IMR-90 (cell line): ENCODE data around the gene AFMID. TPM values are rescaled to one million over a fixed set of nuclear protein-coding genes. Genes with fewer than 3 reads are reported as not detected.

Source experiments
- ATAC-seq: fragments of 200-7000 bp; cut with Tn5 transposase; 2 replicates; pipeline ENCODE4 v1.9.1; 2020; ENCODE audit warnings: low read depth, mild to moderate bottlenecking, moderate library complexity
- BruUV-seq: library from RNA; stranded (reverse); fragments of 400-500 nt; replicated peaks from 2 replicates; lab custom pipeline; 2021; lab: Mats Ljungman, UMichigan
- CTCF ChIA-PET: fragments of 300-600 bp; formaldehyde crosslinking; extraction: SDS; loops from one replicate; lab custom pipeline; 2021; ENCODE audit warnings: antibody characterized with exemption; lab: Yijun Ruan, JAX
- POLR2A ChIA-PET: fragments of 300-600 bp; sonication (Branson Sonifier 250); formaldehyde crosslinking; loops from one replicate; lab custom pipeline; 2022; ENCODE audit warnings: antibody characterized with exemption; ENCODE audit not compliant: unreplicated experiment; lab: Charles Lee
- DNase-seq: peaks from one replicate; pipeline ENCODE4 v3.0.0; 2013
- H2AFZ ChIP-seq: replicated peaks from 2 replicates; pipeline ENCODE3; 2013; ENCODE audit warnings: low read length, mild to moderate bottlenecking; ENCODE audit not compliant: poor library complexity
- H2AK5ac ChIP-seq: 2 replicates; pipeline ENCODE4 v1.6.1; 2013; ENCODE audit warnings: low read depth, low read length, inconsistent platforms
- H2AK9ac ChIP-seq: replicated peaks from 2 replicates; pipeline ENCODE3; 2013; ENCODE audit warnings: mild to moderate bottlenecking, low read depth, low read length, moderate library complexity; ENCODE audit not compliant: poor library complexity
- H2BK120ac ChIP-seq: 2 replicates; pipeline ENCODE4 v1.6.1; 2013; ENCODE audit warnings: low read depth, low read length, inconsistent platforms
- H2BK15ac ChIP-seq: 3 replicates; pipeline ENCODE4 v1.6.1; 2013; ENCODE audit warnings: low read depth, low read length, inconsistent platforms
- H2BK20ac ChIP-seq: 2 replicates; pipeline ENCODE4 v1.6.1; 2013; ENCODE audit warnings: low read depth, mild to moderate bottlenecking, inconsistent platforms, low read length, moderate library complexity
- H2BK5ac ChIP-seq: 2 replicates; pipeline ENCODE4 v1.6.1; 2013; ENCODE audit warnings: mild to moderate bottlenecking, low read depth, low read length, inconsistent platforms; ENCODE audit not compliant: poor library complexity, severe bottlenecking
- H3K14ac ChIP-seq: replicated peaks from 2 replicates; pipeline ENCODE4 v1.6.1; 2013; ENCODE audit warnings: low read depth, low read length, inconsistent platforms
- H3K18ac ChIP-seq: 2 replicates; pipeline ENCODE4 v1.6.1; 2013; ENCODE audit warnings: low read depth, low read length, control low read depth
- H3K23ac ChIP-seq: 2 replicates; pipeline ENCODE4 v1.6.1; 2013; ENCODE audit warnings: low read depth, low read length, inconsistent platforms
- H3K27ac ChIP-seq: 2 replicates; pipeline ENCODE4 v1.5.1; 2013; ENCODE audit warnings: mild to moderate bottlenecking, control low read depth, low read length; ENCODE audit not compliant: insufficient read depth
- H3K27me3 ChIP-seq: 2 replicates; pipeline ENCODE4 v1.6.1; 2013; ENCODE audit warnings: low read length; ENCODE audit not compliant: control insufficient read depth, insufficient read depth
- H3K36me3 ChIP-seq: 2 replicates; pipeline ENCODE4 v1.6.1; 2013; ENCODE audit warnings: low read length, mixed read lengths; ENCODE audit not compliant: control insufficient read depth, insufficient read depth
- H3K4ac ChIP-seq: 2 replicates; pipeline ENCODE4 v1.6.1; 2013; ENCODE audit warnings: low read depth, low read length, inconsistent platforms
- H3K4me1 ChIP-seq: 2 replicates; pipeline ENCODE4 v1.6.1; 2013; ENCODE audit warnings: low read length, mixed read lengths; ENCODE audit not compliant: control insufficient read depth, insufficient read depth
- H3K4me2 ChIP-seq: 2 replicates; pipeline ENCODE4 v1.6.1; 2013; ENCODE audit warnings: low read depth, mild to moderate bottlenecking, control low read depth, low read length, moderate library complexity
- H3K4me3 ChIP-seq: 2 replicates; pipeline ENCODE4 v1.5.1; 2013; ENCODE audit warnings: low read depth, mild to moderate bottlenecking, control low read depth, low read length, moderate library complexity; ENCODE audit not compliant: insufficient read depth
- H3K56ac ChIP-seq: 2 replicates; pipeline ENCODE4 v1.6.1; 2013; ENCODE audit warnings: low read length, inconsistent platforms; ENCODE audit not compliant: insufficient read depth; ENCODE audit errors: extremely low read depth
- H3K79me1 ChIP-seq, 2 experiments: 2 replicates each; pipeline ENCODE4 v1.6.1; 2013; ENCODE audit warnings: low read length in 2 of 2, inconsistent platforms in 1 of 2, low read depth in 1 of 2
- H3K9ac ChIP-seq: 2 replicates; pipeline ENCODE4 v1.6.1; 2013; ENCODE audit warnings: low read depth, low read length, control low read depth
- H3K9me1 ChIP-seq: 2 replicates; pipeline ENCODE4 v1.6.1; 2013; ENCODE audit warnings: low read length, inconsistent platforms; ENCODE audit not compliant: insufficient read depth
- H3K9me3 ChIP-seq: 2 replicates; pipeline ENCODE4 v1.6.1; 2013; ENCODE audit warnings: low read length; ENCODE audit not compliant: control insufficient read depth, insufficient read depth
- H4K20me1 ChIP-seq: 2 replicates; pipeline ENCODE4 v1.6.1; 2013; ENCODE audit warnings: low read length, inconsistent platforms; ENCODE audit not compliant: insufficient read depth
- H4K5ac ChIP-seq: 2 replicates; pipeline ENCODE4 v1.6.1; 2013; ENCODE audit warnings: mild to moderate bottlenecking, low read depth, low read length, control low read depth
- H4K8ac ChIP-seq, 2 experiments: 2 replicates each; pipeline ENCODE4 v1.6.1; 2013; ENCODE audit warnings: low read depth in 2 of 2, low read length in 2 of 2, control low read depth in 1 of 2, inconsistent platforms in 1 of 2
- H4K91ac ChIP-seq: 2 replicates; pipeline ENCODE4 v1.6.1; 2013; ENCODE audit warnings: low read depth, low read length, inconsistent platforms; ENCODE audit not compliant: insufficient read depth
- BHLHE40 ChIP-seq: fragments of 150-350 bp; IDR thresholded peaks from 2 replicates; pipeline ENCODE4 v1.6.1; 2016; ENCODE audit warnings: mild to moderate bottlenecking, low read depth, low read length
- CEBPB ChIP-seq: IDR thresholded peaks from 2 replicates; pipeline ENCODE4 v1.6.1; 2012; ENCODE audit warnings: low read depth, low read length, improper control_type of control experiment
- CHD1 ChIP-seq: IDR thresholded peaks from 2 replicates; pipeline ENCODE4 v1.6.1; 2012; ENCODE audit warnings: low read depth, low read length, improper control_type of control experiment
- CTCF ChIP-seq: conservative IDR thresholded peaks from 2 replicates; pipeline ENCODE4 v1.5.1; 2012; ENCODE audit warnings: mild to moderate bottlenecking, low read depth, low read length, improper control_type of control experiment
- ELK1 ChIP-seq: fragments of 150-350 bp; IDR thresholded peaks from 2 replicates; pipeline ENCODE4 v1.6.1; 2016; ENCODE audit warnings: low read depth, mild to moderate bottlenecking, low read length, moderate library complexity, borderline replicate concordance
- FOS ChIP-seq: fragments of 150-350 bp; IDR thresholded peaks from 2 replicates; pipeline ENCODE4 v1.6.1; 2016; ENCODE audit warnings: low read depth, low read length
- MAFK ChIP-seq: IDR thresholded peaks from 2 replicates; pipeline ENCODE4 v1.6.1; 2012; ENCODE audit warnings: low read depth, low read length, improper control_type of control experiment
- MAZ ChIP-seq: IDR thresholded peaks from 2 replicates; pipeline ENCODE4 v1.6.1; 2012; ENCODE audit warnings: low read depth, mild to moderate bottlenecking, low read length, improper control_type of control experiment, moderate library complexity, borderline replicate concordance
- MXI1 ChIP-seq: IDR thresholded peaks from 2 replicates; pipeline ENCODE4 v1.6.1; 2012; ENCODE audit warnings: low read depth, mild to moderate bottlenecking, low read length, moderate library complexity, borderline replicate concordance
- NFE2L2 ChIP-seq: fragments of 150-350 bp; IDR thresholded peaks from 2 replicates; pipeline ENCODE4 v1.6.1; 2016; ENCODE audit warnings: low read depth, mild to moderate bottlenecking, low read length
- RAD21 ChIP-seq: IDR thresholded peaks from 2 replicates; pipeline ENCODE4 v1.6.1; 2012; ENCODE audit warnings: low read length, improper control_type of control experiment
- RCOR1 ChIP-seq: IDR thresholded peaks from 2 replicates; pipeline ENCODE4 v1.6.1; 2012; ENCODE audit warnings: mild to moderate bottlenecking, low read length, improper control_type of control experiment; ENCODE audit not compliant: insufficient replicate concordance
- RFX5 ChIP-seq: IDR thresholded peaks from 2 replicates; pipeline ENCODE4 v1.8.0; 2012; ENCODE audit warnings: low read depth, mild to moderate bottlenecking, low read length, moderate library complexity
- SMC3 ChIP-seq: fragments of 150-350 bp; IDR thresholded peaks from 2 replicates; pipeline ENCODE4 v1.6.1; 2016; ENCODE audit warnings: low read depth, mild to moderate bottlenecking, antibody characterized with exemption, low read length, moderate library complexity
- USF2 ChIP-seq: fragments of 150-350 bp; IDR thresholded peaks from 2 replicates; pipeline ENCODE4 v1.6.1; 2017; ENCODE audit warnings: mild to moderate bottlenecking, antibody characterized with exemption, low read length, low read depth
- WGBS, 2 experiments: methylation state at CpG; one replicate each; pipeline versions ENCODE4 v1.1.5 to v1.1.7; 2013; ENCODE audit warnings: missing lambda C conversion rate in 2 of 2; ENCODE audit not compliant: insufficient read length in 1 of 2; ENCODE audit errors: extremely low coverage in 2 of 2; 5-methylcytosine and 5-hydroxymethylcytosine counted together
- dilution Hi-C: fragments of 300-500 bp; cut with HindIII; formaldehyde crosslinking; loops from one replicate; pipeline ENCODE4 v1.14.3; 2018; ENCODE audit warnings: low sequenced_read_pairs; ENCODE audit not compliant: unreplicated experiment
- in situ Hi-C: fragments of 300-500 bp; cut with MboI; formaldehyde crosslinking; loops from 3 replicates; pipeline ENCODE4 v1.14.3; 2019; ENCODE audit warnings: low sequenced_read_pairs, inconsistent platforms, mixed read lengths
- intact Hi-C: fragments of 100-400 bp; cut with micrococcal nuclease; formaldehyde crosslinking; loops from 2 replicates; pipeline ENCODE4 v1.10.0; 2022
- polyA plus RNA-seq, 3 experiments: library from polyadenylated mRNA; depleted of rRNA; stranded (reverse); fragments of >200 nt; gene quantifications; 2 replicates each; pipeline ENCODE4 v1.2.3, GENCODE V29; 2012; ENCODE audit warnings: low replicate concordance in 1 of 3
- total RNA-seq: library from RNA; depleted of rRNA; stranded (reverse); fragments of >200 nt; gene quantifications from 2 replicates; pipeline ENCODE4 v1.2.3, GENCODE V29; 2012

The AFMID gene
- total and polyA plus RNA-seq, 2 of the 4 experiments (the other 2 are of a cell fraction): 41.0 to 65.1 TPM

GRCh38 chr17:78227455-78227916 is 40.3 kb downstream of the AFMID start:
- H3K9ac ChIP-seq: no peak overlapping the region

More at GRCh38 chr17:78227455-78227916, 40.3 kb downstream of the AFMID start:
- no peaks in the 10 kb centered on the region; the same call in 1 of the 2 replicates for H4K20me1 ChIP-seq
- no peak overlapping the region for H4K8ac ChIP-seq
- H3K36me3 ChIP-seq: no peaks in the 10 kb centered on the region
- H4K5ac ChIP-seq: no peak overlapping the region
- H3K56ac ChIP-seq: no peak overlapping the region
- H3K4me3 ChIP-seq: no peak overlapping the region
- no peak overlapping the region for H3K18ac ChIP-seq
- H4K91ac ChIP-seq: no peak overlapping the region
- in situ Hi-C loops (no loop called here), dilution Hi-C loops (no loop called here), intact Hi-C loops (no loop called here)
- peaks cover 0 to 3% of the 10 kb centered on the region in 2 experiments; a peak in 1 of 4 replicates for H3K79me1 ChIP-seq
- H2BK15ac ChIP-seq: no peak overlapping the region
- ATAC-seq (no peak), DNase-seq (peak; percentile 16)
- no peak overlapping the region for H2BK120ac ChIP-seq
- whole genome bisulfite sequencing, 2 experiments: 30% methylated on average over 2 of the region's 10 CpGs; no CpG with 5 or more reads in 1 of the 2 experiments
- POLR2A ChIA-PET: no interaction called here
- H2BK20ac ChIP-seq: no peak overlapping the region
- H3K27ac ChIP-seq: no peak overlapping the region
- no peak overlapping the region for H3K4ac ChIP-seq
- H3K4me2 ChIP-seq: no peak overlapping the region
- BruUV-seq: no TSS peak
- no peak overlapping the region for H2BK5ac ChIP-seq
- no peak overlapping the region for H2AFZ ChIP-seq
- peaks cover 25% of the 10 kb centered on the region for H3K27me3 ChIP-seq
- H3K14ac ChIP-seq: no peak overlapping the region
- H3K23ac ChIP-seq: no peak overlapping the region
- no peaks in the 10 kb centered on the region for H3K4me1 ChIP-seq
- H3K9me3 ChIP-seq: no peaks in the 10 kb centered on the region
- H2AK5ac ChIP-seq: no peak overlapping the region
- H2AK9ac ChIP-seq: peak overlapping the region; percentile 55
- no peaks in the 10 kb centered on the region for H3K9me1 ChIP-seq
- CTCF ChIA-PET: no interaction called here
- no peak for TF ChIP-seq MAFK
- TF ChIP-seq MAZ: no peak
- TF ChIP-seq MXI1: no peak
- no peak for TF ChIP-seq RAD21
- TF ChIP-seq RCOR1: no peak
- TF ChIP-seq BHLHE40: no peak
- no peak for TF ChIP-seq CEBPB
- TF ChIP-seq CTCF: no peak
- TF ChIP-seq CHD1: no peak
- TF ChIP-seq SMC3: no peak
- no peak for TF ChIP-seq RFX5
- TF ChIP-seq USF2: no peak
- TF ChIP-seq NFE2L2: no peak
- TF ChIP-seq FOS: no peak
- no peak for TF ChIP-seq ELK1
